ENCODE data around the gene ZNF486.

DNA sequence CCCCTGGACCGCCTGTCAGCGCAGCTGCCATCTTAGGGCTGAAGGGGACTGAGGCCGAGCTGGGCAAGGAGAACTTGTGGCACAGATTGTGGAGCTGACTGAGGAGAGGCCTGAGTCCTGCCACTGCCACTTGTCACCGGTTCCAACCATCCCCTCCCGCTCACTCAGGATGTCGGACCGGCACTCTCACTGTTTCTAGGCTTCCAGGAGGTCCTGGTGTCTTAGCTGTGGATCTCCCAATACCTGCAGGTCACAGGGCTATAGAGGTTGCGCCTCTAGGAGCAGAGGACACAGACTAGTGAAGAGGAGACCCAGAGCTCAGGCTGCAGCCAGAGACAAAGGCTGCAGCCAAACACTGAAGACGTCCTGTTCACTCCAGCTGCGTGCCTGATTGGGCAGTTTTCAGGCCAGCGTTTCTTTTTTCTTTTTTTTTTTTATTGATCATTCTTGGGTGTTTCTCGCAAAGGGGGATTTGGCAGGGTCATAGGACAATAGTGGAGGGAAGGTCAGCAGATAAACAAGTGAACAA is 15.3 kb upstream of the ZNF486 start:
- no peak for TF ChIP-seq EZH2 (IDR thresholded peaks at IDR 0.05)
- no peak for TF ChIP-seq POLR2AphosphoS5 (IDR thresholded peaks at IDR 0.05; ENCODE audit: borderline replicate concordance, low read depth, low read length)
